HL-60 (cell line): ENCODE results near the gene FAM81B.

Experiments
- GABPA ChIP-seq: IDR thresholded peaks from 2 replicates; pipeline ENCODE4 v1.6.1; 2012; ENCODE audit warnings: low read depth
- POLR2AphosphoS5 ChIP-seq: IDR thresholded peaks from 2 replicates; pipeline ENCODE4 v1.6.1; 2012; ENCODE audit warnings: low read depth
- SPI1 ChIP-seq: IDR thresholded peaks from 2 replicates; pipeline ENCODE4 v1.6.1; 2012; ENCODE audit warnings: low read depth, mild to moderate bottlenecking, borderline replicate concordance
- TF ChIP-seq, protein P1 (sequence below): IDR thresholded peaks from one replicate; pipeline ENCODE4 v1.5.1; 2011; ENCODE audit warnings: low read length, control low read depth, inconsistent platforms; ENCODE audit not compliant: insufficient read depth
- TF ChIP-seq, protein P2 (sequence below): IDR thresholded peaks from 2 replicates; pipeline ENCODE4 v1.6.1; 2012; ENCODE audit warnings: low read depth; ENCODE audit not compliant: insufficient replicate concordance

DNA sequence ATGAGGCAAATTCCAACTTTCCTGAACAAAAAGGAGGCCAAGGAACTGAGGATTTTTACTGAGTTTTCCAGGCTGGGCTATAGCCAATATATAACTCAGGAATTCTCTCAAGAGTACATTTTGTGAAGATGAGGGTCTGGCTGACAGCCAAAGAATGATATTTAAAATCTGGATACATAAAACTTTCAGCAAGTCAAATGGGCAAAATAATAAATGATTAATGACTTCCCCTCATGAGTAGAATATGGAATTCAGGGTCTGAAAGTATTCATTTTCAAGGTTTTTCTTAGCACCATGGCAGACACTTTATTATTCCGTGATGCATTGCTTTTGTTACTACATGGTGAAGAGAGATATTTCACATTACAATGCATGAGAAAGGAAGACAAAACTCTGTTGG lies 7.8 kb downstream of the FAM81B start:
- TF ChIP-seq, protein P1, sequence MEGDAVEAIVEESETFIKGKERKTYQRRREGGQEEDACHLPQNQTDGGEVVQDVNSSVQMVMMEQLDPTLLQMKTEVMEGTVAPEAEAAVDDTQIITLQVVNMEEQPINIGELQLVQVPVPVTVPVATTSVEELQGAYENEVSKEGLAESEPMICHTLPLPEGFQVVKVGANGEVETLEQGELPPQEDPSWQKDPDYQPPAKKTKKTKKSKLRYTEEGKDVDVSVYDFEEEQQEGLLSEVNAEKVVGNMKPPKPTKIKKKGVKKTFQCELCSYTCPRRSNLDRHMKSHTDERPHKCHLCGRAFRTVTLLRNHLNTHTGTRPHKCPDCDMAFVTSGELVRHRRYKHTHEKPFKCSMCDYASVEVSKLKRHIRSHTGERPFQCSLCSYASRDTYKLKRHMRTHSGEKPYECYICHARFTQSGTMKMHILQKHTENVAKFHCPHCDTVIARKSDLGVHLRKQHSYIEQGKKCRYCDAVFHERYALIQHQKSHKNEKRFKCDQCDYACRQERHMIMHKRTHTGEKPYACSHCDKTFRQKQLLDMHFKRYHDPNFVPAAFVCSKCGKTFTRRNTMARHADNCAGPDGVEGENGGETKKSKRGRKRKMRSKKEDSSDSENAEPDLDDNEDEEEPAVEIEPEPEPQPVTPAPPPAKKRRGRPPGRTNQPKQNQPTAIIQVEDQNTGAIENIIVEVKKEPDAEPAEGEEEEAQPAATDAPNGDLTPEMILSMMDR = no peak
- TF ChIP-seq, protein P2, sequence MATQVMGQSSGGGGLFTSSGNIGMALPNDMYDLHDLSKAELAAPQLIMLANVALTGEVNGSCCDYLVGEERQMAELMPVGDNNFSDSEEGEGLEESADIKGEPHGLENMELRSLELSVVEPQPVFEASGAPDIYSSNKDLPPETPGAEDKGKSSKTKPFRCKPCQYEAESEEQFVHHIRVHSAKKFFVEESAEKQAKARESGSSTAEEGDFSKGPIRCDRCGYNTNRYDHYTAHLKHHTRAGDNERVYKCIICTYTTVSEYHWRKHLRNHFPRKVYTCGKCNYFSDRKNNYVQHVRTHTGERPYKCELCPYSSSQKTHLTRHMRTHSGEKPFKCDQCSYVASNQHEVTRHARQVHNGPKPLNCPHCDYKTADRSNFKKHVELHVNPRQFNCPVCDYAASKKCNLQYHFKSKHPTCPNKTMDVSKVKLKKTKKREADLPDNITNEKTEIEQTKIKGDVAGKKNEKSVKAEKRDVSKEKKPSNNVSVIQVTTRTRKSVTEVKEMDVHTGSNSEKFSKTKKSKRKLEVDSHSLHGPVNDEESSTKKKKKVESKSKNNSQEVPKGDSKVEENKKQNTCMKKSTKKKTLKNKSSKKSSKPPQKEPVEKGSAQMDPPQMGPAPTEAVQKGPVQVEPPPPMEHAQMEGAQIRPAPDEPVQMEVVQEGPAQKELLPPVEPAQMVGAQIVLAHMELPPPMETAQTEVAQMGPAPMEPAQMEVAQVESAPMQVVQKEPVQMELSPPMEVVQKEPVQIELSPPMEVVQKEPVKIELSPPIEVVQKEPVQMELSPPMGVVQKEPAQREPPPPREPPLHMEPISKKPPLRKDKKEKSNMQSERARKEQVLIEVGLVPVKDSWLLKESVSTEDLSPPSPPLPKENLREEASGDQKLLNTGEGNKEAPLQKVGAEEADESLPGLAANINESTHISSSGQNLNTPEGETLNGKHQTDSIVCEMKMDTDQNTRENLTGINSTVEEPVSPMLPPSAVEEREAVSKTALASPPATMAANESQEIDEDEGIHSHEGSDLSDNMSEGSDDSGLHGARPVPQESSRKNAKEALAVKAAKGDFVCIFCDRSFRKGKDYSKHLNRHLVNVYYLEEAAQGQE = no peak
- TF ChIP-seq GABPA (no peak), POLR2AphosphoS5 (no peak), SPI1 (no peak)
